ENCODE results near the gene PAPPA.
A peak's percentile ranks its signal among the peaks of the same experiment; 100 is the strongest.

PAPPA gene

DNA sequence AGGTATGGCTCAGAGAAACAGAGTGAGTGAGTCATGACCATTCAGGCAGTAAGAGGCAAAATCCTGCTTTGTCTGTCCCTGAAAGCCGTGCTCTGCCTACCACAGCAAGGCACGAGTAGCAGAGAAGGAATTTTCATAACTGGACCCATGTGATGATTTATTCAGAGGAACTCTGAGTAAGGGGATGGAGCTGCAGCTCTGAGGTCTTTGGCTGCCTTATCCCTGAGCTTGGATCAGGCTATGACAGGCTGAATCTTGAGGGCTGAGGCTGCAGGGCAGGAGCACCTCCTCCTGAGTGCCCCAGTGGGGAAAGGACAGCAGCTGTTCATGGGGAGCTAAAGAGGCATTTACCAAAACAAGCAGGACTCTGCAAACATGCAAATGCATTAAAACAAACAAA is 183.4 kb downstream of the PAPPA start:
- Histone ChIP-seq H3K9me3 (ENCODE audit: control insufficient read depth, insufficient read depth, low read depth, low read length) (no peaks in the 10 kb centered on the region), H3K4me3 (ENCODE audit: low read depth, low read length) (no peak overlapping the region), H3K4me1 (ENCODE audit: control insufficient read depth, insufficient read depth, low read length) (no peaks in the 10 kb centered on the region), H3K36me3 (ENCODE audit: control insufficient read depth in 2 of 2, insufficient read depth in 1 of 2, low read length in 2 of 2) (no peaks in the 10 kb centered on the region), H3K27ac (ENCODE audit: extremely low read depth, low read depth, low read length) (no peak overlapping the region)
- POLR2A ChIA-PET, result no interaction called here
- TF ChIP-seq ZNF843 (tag by site-specific recombination; IDR thresholded peaks at IDR 0.05), result no peak
- no peak for TF ChIP-seq ZNF335 (tag by site-specific recombination; conservative IDR thresholded peaks at IDR 0.05)
- peak; percentile 37; the same call in 1 of the 2 replicates for TF ChIP-seq ZIC2 (tag by site-specific recombination; IDR thresholded peaks at IDR 0.05)
- TF ChIP-seq, protein P1, sequence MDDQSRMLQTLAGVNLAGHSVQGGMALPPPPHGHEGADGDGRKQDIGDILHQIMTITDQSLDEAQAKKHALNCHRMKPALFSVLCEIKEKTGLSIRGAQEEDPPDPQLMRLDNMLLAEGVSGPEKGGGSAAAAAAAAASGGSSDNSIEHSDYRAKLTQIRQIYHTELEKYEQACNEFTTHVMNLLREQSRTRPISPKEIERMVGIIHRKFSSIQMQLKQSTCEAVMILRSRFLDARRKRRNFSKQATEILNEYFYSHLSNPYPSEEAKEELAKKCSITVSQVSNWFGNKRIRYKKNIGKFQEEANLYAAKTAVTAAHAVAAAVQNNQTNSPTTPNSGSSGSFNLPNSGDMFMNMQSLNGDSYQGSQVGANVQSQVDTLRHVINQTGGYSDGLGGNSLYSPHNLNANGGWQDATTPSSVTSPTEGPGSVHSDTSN (CRISPR knock-in tag; IDR thresholded peaks at IDR 0.05), result no peak
- TF ChIP-seq ZNF132 (tag by site-specific recombination; IDR thresholded peaks at IDR 0.05; ENCODE audit: borderline replicate concordance), result no peak
- CTCF ChIA-PET, result no interaction called here

DNA sequence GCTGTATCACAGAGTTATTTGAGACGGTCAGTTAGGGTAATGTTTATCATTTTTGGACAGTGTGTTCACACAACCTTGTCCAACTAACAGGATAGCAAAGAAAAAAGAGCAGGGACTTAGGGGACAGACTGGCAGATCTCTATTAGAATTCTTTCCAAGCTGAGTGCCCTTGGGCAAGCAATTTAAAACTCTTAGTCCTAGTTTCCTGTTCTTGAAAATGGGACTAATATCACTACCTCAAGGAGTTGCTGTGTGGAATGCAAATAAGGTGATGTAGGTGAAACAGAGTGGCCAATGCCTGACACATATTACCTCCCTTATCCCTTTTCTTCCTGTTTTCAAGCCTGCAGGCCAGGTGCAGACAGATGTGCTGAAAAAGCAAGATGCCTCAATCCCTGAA is 186.7 kb downstream of the PAPPA start:
- POLR2A ChIA-PET, result no interaction called here

DNA sequence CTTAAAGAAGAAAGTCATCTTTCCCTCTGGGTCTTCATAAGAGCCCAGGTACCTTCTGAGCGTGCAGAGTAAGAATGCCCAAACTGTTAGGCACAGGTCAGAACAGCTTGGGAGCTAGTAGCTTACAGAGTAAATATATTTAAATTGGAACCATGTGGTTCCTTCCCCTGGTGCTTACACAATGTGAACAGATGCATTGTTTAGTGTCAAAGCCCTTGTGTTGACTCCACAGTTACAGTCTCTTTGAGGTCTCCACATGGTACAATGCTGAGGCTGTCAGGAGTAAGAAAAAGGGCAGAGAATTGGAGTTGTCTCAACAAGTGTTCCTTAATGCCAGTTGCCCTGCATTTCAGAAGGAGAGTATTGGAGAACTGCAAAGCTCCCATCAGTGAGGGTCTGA is 188.5 kb downstream of the PAPPA start:
- Histone ChIP-seq H3K27ac (ENCODE audit: extremely low read depth, low read depth, low read length) (no peak overlapping the region), H3K4me1 (ENCODE audit: control insufficient read depth, insufficient read depth, low read length) (no peaks in the 10 kb centered on the region), H3K9me3 (ENCODE audit: control insufficient read depth, insufficient read depth, low read depth, low read length) (no peaks in the 10 kb centered on the region), H3K4me3 (ENCODE audit: low read depth, low read length) (no peak overlapping the region), H3K36me3 (ENCODE audit: control insufficient read depth in 2 of 2, insufficient read depth in 1 of 2, low read length in 2 of 2) (no peaks in the 10 kb centered on the region)
- TF ChIP-seq, protein P2, sequence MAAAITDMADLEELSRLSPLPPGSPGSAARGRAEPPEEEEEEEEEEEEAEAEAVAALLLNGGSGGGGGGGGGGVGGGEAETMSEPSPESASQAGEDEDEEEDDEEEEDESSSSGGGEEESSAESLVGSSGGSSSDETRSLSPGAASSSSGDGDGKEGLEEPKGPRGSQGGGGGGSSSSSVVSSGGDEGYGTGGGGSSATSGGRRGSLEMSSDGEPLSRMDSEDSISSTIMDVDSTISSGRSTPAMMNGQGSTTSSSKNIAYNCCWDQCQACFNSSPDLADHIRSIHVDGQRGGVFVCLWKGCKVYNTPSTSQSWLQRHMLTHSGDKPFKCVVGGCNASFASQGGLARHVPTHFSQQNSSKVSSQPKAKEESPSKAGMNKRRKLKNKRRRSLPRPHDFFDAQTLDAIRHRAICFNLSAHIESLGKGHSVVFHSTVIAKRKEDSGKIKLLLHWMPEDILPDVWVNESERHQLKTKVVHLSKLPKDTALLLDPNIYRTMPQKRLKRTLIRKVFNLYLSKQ (tag by site-specific recombination; IDR thresholded peaks at IDR 0.05; ENCODE audit: borderline replicate concordance), result no peak
- no peak for TF ChIP-seq KLF1 (tag by site-specific recombination; IDR thresholded peaks at IDR 0.05)
- no peak for TF ChIP-seq ZNF169 (tag by site-specific recombination; IDR thresholded peaks at IDR 0.05)
- TF ChIP-seq ZNF184 (tag by site-specific recombination; IDR thresholded peaks at IDR 0.05), result no peak
- TF ChIP-seq ZNF549 (tag by site-specific recombination; IDR thresholded peaks at IDR 0.05), result no peak
- ChIA-PET CTCF (interaction anchor here (0.7 kb wide), 1 partner anchor 91 kb away, joined by 3 read pairs; no protein-coding TSS in a partner anchor), POLR2A (no interaction called here)

More for the DNA sequence above, 186.7 kb downstream of the PAPPA start:
- no peaks in the 10 kb centered on the region for H3K36me3 ChIP-seq (ENCODE audit: control insufficient read depth in 2 of 2, insufficient read depth in 1 of 2, low read length in 2 of 2)
- CTCF ChIA-PET, result no interaction called here
- H3K4me1 ChIP-seq (ENCODE audit: control insufficient read depth, insufficient read depth, low read length), result no peaks in the 10 kb centered on the region
- H3K27ac ChIP-seq (ENCODE audit: extremely low read depth, low read depth, low read length), result no peak overlapping the region
- no peaks in the 10 kb centered on the region for H3K9me3 ChIP-seq (ENCODE audit: control insufficient read depth, insufficient read depth, low read depth, low read length)
- no peak overlapping the region for H3K4me3 ChIP-seq (ENCODE audit: low read depth, low read length)
- no peak for TF ChIP-seq ZNF423 (tag by site-specific recombination; IDR thresholded peaks at IDR 0.05)
- TF ChIP-seq, protein P3, sequence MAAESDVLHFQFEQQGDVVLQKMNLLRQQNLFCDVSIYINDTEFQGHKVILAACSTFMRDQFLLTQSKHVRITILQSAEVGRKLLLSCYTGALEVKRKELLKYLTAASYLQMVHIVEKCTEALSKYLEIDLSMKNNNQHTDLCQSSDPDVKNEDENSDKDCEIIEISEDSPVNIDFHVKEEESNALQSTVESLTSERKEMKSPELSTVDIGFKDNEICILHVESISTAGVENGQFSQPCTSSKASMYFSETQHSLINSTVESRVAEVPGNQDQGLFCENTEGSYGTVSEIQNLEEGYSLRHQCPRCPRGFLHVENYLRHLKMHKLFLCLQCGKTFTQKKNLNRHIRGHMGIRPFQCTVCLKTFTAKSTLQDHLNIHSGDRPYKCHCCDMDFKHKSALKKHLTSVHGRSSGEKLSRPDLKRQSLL (tag by site-specific recombination; IDR thresholded peaks at IDR 0.05), result no peak
- no peak for TF ChIP-seq ZNF837 (tag by site-specific recombination; IDR thresholded peaks at IDR 0.05)
- TF ChIP-seq ZNF701 (tag by site-specific recombination; IDR thresholded peaks at IDR 0.05), result no peak
- TF ChIP-seq, protein P4, sequence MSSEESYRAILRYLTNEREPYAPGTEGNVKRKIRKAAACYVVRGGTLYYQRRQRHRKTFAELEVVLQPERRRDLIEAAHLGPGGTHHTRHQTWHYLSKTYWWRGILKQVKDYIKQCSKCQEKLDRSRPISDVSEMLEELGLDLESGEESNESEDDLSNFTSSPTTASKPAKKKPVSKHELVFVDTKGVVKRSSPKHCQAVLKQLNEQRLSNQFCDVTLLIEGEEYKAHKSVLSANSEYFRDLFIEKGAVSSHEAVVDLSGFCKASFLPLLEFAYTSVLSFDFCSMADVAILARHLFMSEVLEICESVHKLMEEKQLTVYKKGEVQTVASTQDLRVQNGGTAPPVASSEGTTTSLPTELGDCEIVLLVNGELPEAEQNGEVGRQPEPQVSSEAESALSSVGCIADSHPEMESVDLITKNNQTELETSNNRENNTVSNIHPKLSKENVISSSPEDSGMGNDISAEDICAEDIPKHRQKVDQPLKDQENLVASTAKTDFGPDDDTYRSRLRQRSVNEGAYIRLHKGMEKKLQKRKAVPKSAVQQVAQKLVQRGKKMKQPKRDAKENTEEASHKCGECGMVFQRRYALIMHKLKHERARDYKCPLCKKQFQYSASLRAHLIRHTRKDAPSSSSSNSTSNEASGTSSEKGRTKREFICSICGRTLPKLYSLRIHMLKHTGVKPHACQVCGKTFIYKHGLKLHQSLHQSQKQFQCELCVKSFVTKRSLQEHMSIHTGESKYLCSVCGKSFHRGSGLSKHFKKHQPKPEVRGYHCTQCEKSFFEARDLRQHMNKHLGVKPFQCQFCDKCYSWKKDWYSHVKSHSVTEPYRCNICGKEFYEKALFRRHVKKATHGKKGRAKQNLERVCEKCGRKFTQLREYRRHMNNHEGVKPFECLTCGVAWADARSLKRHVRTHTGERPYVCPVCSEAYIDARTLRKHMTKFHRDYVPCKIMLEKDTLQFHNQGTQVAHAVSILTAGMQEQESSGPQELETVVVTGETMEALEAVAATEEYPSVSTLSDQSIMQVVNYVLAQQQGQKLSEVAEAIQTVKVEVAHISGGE (tag by site-specific recombination; conservative IDR thresholded peaks at IDR 0.05; ENCODE audit: low read depth), result no peak
- no peak for TF ChIP-seq ZNF133 (tag by site-specific recombination; IDR thresholded peaks at IDR 0.05)
- TF ChIP-seq ZNF624 (tag by site-specific recombination; IDR thresholded peaks at IDR 0.05), result no peak
- no peak for TF ChIP-seq ZNF354C (tag by site-specific recombination; IDR thresholded peaks at IDR 0.05; ENCODE audit: borderline replicate concordance, low read depth)
- TF ChIP-seq KLF7 (tag by site-specific recombination; IDR thresholded peaks at IDR 0.05; ENCODE audit: borderline replicate concordance), result no peak

Data from HEK293 (cell line).